ENCODE measurements around the gene RBM7. TPM values are rescaled to one million over a fixed set of nuclear protein-coding genes. Genes with fewer than 3 reads are reported as not detected.

Gene RBM7
- total RNA-seq, 1 donor from 2014 or later: 49.3 TPM

GRCh38 chr11:114433376-114433775 is 32.9 kb downstream of the RBM7 start:
- H3K4me1 ChIP-seq (ENCODE audit: insufficient read depth, low read length): peaks cover under 1% of the 10 kb centered on the region
- DNase-seq (ENCODE audit: low read depth): no peak
- H3K27me3 Mint-ChIP-seq (ENCODE audit: low read depth, unreplicated experiment): no peaks in the 10 kb centered on the region
- no peak for TF ChIP-seq EZH2 (IDR thresholded peaks at IDR 0.05; ENCODE audit: insufficient read depth, low read length)
- TF ChIP-seq CTCF (IDR thresholded peaks at IDR 0.05; ENCODE audit: insufficient read depth, low read depth, low read length): no peak
- no peaks in the 10 kb centered on the region for H3K79me2 ChIP-seq (ENCODE audit: insufficient read depth, low read length)
- no peaks in the 10 kb centered on the region for H4K20me1 ChIP-seq (ENCODE audit: insufficient read depth, low read length)
- no peak overlapping the region for H3K4me2 ChIP-seq (ENCODE audit: low read length)
- H3K9ac ChIP-seq (ENCODE audit: low read length): no peak overlapping the region
- no peaks in the 10 kb centered on the region for H3K27me3 ChIP-seq (ENCODE audit: insufficient read depth, low read length)
- peaks cover 6% of the 10 kb centered on the region for H3K4me1 Mint-ChIP-seq (ENCODE audit: low read depth, unreplicated experiment)
- H3K27ac ChIP-seq (ENCODE audit: low read depth, low read length): no peak overlapping the region
- FAIRE-seq: no peak
- peaks cover 9% of the 10 kb centered on the region for H3K36me3 Mint-ChIP-seq (ENCODE audit: low read depth, unreplicated experiment)
- H3K4me3 ChIP-seq (ENCODE audit: insufficient read depth, low read depth, low read length): no peak overlapping the region
- H3K9me3 ChIP-seq (ENCODE audit: insufficient read depth, low read depth, low read length): no peaks in the 10 kb centered on the region
- no peak overlapping the region for H3K27ac Mint-ChIP-seq (ENCODE audit: unreplicated experiment)
- H3K9me3 Mint-ChIP-seq (ENCODE audit: unreplicated experiment): no peaks in the 10 kb centered on the region
- no peak overlapping the region for H2AFZ ChIP-seq (ENCODE audit: low read depth, low read length)
- no peaks in the 10 kb centered on the region for H3K36me3 ChIP-seq (ENCODE audit: insufficient read depth, low read length)
- H3K4me3 Mint-ChIP-seq (ENCODE audit: unreplicated experiment): no peak overlapping the region

- peaks cover 41% of the 10 kb centered on the region for H3K79me2 ChIP-seq (ENCODE audit: insufficient read depth, low read length)
- H3K4me3 Mint-ChIP-seq (ENCODE audit: unreplicated experiment): peak overlapping the region; percentile 96
- no peaks in the 10 kb centered on the region for H3K27me3 ChIP-seq (ENCODE audit: insufficient read depth, low read length)
- H3K9me3 Mint-ChIP-seq (ENCODE audit: unreplicated experiment): no peaks in the 10 kb centered on the region
- H3K36me3 ChIP-seq (ENCODE audit: insufficient read depth, low read length): peaks cover 7% of the 10 kb centered on the region
- H3K4me1 ChIP-seq (ENCODE audit: insufficient read depth, low read length): peaks cover 16% of the 10 kb centered on the region
- H3K4me1 Mint-ChIP-seq (ENCODE audit: low read depth, unreplicated experiment): peaks cover 28% of the 10 kb centered on the region
- H3K27ac ChIP-seq (ENCODE audit: low read depth, low read length): peak overlapping the region; percentile 94
- peak overlapping the region; percentile 45 for H2AFZ ChIP-seq (ENCODE audit: low read depth, low read length)
- peak overlapping the region; percentile 85 for H3K4me2 ChIP-seq (ENCODE audit: low read length)
- H3K27me3 Mint-ChIP-seq (ENCODE audit: low read depth, unreplicated experiment): no peaks in the 10 kb centered on the region
- FAIRE-seq: no peak
- H3K9me3 ChIP-seq (ENCODE audit: insufficient read depth, low read depth, low read length): no peaks in the 10 kb centered on the region
- peaks cover 21% of the 10 kb centered on the region for H4K20me1 ChIP-seq (ENCODE audit: insufficient read depth, low read length)
- no peak for TF ChIP-seq EZH2 (IDR thresholded peaks at IDR 0.05; ENCODE audit: insufficient read depth, low read length)
- TF ChIP-seq CTCF (IDR thresholded peaks at IDR 0.05; ENCODE audit: insufficient read depth, low read depth, low read length): no peak
- DNase-seq (ENCODE audit: low read depth): peak; percentile 21
- H3K27ac Mint-ChIP-seq (ENCODE audit: unreplicated experiment): peak overlapping the region; percentile 95
- peaks cover 9% of the 10 kb centered on the region for H3K36me3 Mint-ChIP-seq (ENCODE audit: low read depth, unreplicated experiment)
- H3K9ac ChIP-seq (ENCODE audit: low read length): no peak overlapping the region
- no peak overlapping the region for H3K4me3 ChIP-seq (ENCODE audit: insufficient read depth, low read depth, low read length)
These were observed 37.8 kb downstream of the RBM7 start for GRCh38 chr11:114438303-114438702.

- H3K9me3 Mint-ChIP-seq (ENCODE audit: unreplicated experiment): no peaks in the 10 kb centered on the region
- DNase-seq (ENCODE audit: low read depth) (peak; percentile 89), FAIRE-seq (peak; percentile 17)
- Histone ChIP-seq H3K36me3 (ENCODE audit: insufficient read depth, low read length) (peaks cover 8% of the 10 kb centered on the region), H3K4me2 (ENCODE audit: low read length) (peak within 1 kb of the TSS; percentile 85), H4K20me1 (ENCODE audit: insufficient read depth, low read length) (peaks cover 33% of the 10 kb centered on the region), H2AFZ (ENCODE audit: low read depth, low read length) (peak within 1 kb of the TSS; percentile 85), H3K9me3 (ENCODE audit: insufficient read depth, low read depth, low read length) (no peaks in the 10 kb centered on the region), H3K27ac (ENCODE audit: low read depth, low read length) (peak within 1 kb of the TSS; percentile 94), H3K79me2 (ENCODE audit: insufficient read depth, low read length) (peaks cover 53% of the 10 kb centered on the region), H3K4me3 (ENCODE audit: insufficient read depth, low read depth, low read length) (peak within 1 kb of the TSS; percentile 77), H3K9ac (ENCODE audit: low read length) (peak within 1 kb of the TSS; percentile 97), H3K4me1 (ENCODE audit: insufficient read depth, low read length) (peaks cover 16% of the 10 kb centered on the region), H3K27me3 (ENCODE audit: insufficient read depth, low read length) (no peaks in the 10 kb centered on the region)
- H3K4me1 Mint-ChIP-seq (ENCODE audit: low read depth, unreplicated experiment): peaks cover 37% of the 10 kb centered on the region
- no peaks in the 10 kb centered on the region for H3K27me3 Mint-ChIP-seq (ENCODE audit: low read depth, unreplicated experiment)
- TF ChIP-seq CTCF (IDR thresholded peaks at IDR 0.05; ENCODE audit: insufficient read depth, low read depth, low read length) (peak; percentile 15), EZH2 (IDR thresholded peaks at IDR 0.05; ENCODE audit: insufficient read depth, low read length) (no peak)
- H3K27ac Mint-ChIP-seq (ENCODE audit: unreplicated experiment): peak within 1 kb of the TSS; percentile 95
- peak within 1 kb of the TSS; percentile 96 for H3K4me3 Mint-ChIP-seq (ENCODE audit: unreplicated experiment)
- peaks cover 10% of the 10 kb centered on the region for H3K36me3 Mint-ChIP-seq (ENCODE audit: low read depth, unreplicated experiment)
These were observed 39.0 kb downstream of the RBM7 start, which contains the start of gene REXO2 for GRCh38 chr11:114439229-114440120. Gene REXO2 (plus strand): TSS chr11:114439467. CDS start chr11:114439529, 62 bp downstream.

All from astrocyte (in vitro differentiated cells and primary cell).